Suprapubic skin (tissue), 3 donors: ENCODE measurements around the gene KCTD13.
"Not testable (repeated sequence)": the region's sequence is repeated elsewhere in the genome, so short reads cannot be mapped to it uniquely, and the experiment has no call there.

Experiments used
- CTCF ChIP-seq, 2 donors: fragments of 200-600 bp in 1 of 2; fragments of 450-650 bp in 1 of 2; sonication (generic) in 1 of 2; IDR thresholded peaks; one replicate each; pipeline ENCODE4 v1.5.1; 2016 to 2019; ENCODE audit warnings: antibody characterized with exemption in 2 of 2, mild to moderate bottlenecking in 1 of 2, moderate library complexity in 1 of 2
- POLR2A ChIP-seq, 2 donors: fragments of 450-650 bp; IDR thresholded peaks; one replicate each; pipeline ENCODE4 v1.6.1; 2017; ENCODE audit warnings: antibody characterized with exemption in 2 of 2, mild to moderate bottlenecking in 2 of 2, moderate library complexity in 2 of 2

GRCh38 chr16:29909851-29910250 lies 16.2 kb downstream of the KCTD13 start:
- not testable (repeated sequence) for TF ChIP-seq CTCF, POLR2A (IDR thresholded peaks at IDR 0.05)
